Stimulated activated naive B cell treated with anti-CD40 and anti-IgM and Interleukin-4, amounts not matched to agents 10 μg/mL and 1 μg/mL and 100 μg/mL, for 72 hours (primary cell): ENCODE results near the gene KAT8.
A peak's percentile ranks its signal among the peaks of the same experiment; 100 is the strongest.

Experiments
- ATAC-seq, 2 donors: fragments of 150-1000 bp; cut with Tn5 transposase; replicated peaks; 2 replicates each; pipeline ENCODE4 v1.10.0; 2021; ENCODE audit warnings: moderate library complexity in 1 of 2
- DNase-seq: peaks from one replicate; pipeline ENCODE4 v3.0.0; 2021
- H3K27ac Mint-ChIP-seq: one replicate; pipeline ENCODE4 v1.8.0; 2022; ENCODE audit warnings: mild to moderate bottlenecking, mixed read lengths
- H3K27me3 Mint-ChIP-seq, 2 donors: one replicate each; pipeline ENCODE4 v1.8.0; 2022; ENCODE audit warnings: mixed read lengths in 2 of 2
- H3K36me3 Mint-ChIP-seq, 2 donors: one replicate each; pipeline ENCODE4 v1.8.0; 2022; ENCODE audit warnings: mixed read lengths in 2 of 2, mild to moderate bottlenecking in 1 of 2
- H3K4me1 Mint-ChIP-seq, 2 donors: one replicate each; pipeline ENCODE4 v1.8.0; 2022; ENCODE audit warnings: mixed read lengths in 2 of 2, mild to moderate bottlenecking in 1 of 2
- H3K4me3 Mint-ChIP-seq, 2 donors: one replicate each; pipeline ENCODE4 v1.8.0; 2022; ENCODE audit warnings: mild to moderate bottlenecking in 2 of 2, mixed read lengths in 2 of 2, moderate library complexity in 1 of 2
- H3K9me3 Mint-ChIP-seq, 2 donors: one replicate each; pipeline ENCODE4 v1.8.0; 2022; ENCODE audit warnings: mixed read lengths in 2 of 2, mild to moderate bottlenecking in 1 of 2

The KAT8 gene

DNA sequence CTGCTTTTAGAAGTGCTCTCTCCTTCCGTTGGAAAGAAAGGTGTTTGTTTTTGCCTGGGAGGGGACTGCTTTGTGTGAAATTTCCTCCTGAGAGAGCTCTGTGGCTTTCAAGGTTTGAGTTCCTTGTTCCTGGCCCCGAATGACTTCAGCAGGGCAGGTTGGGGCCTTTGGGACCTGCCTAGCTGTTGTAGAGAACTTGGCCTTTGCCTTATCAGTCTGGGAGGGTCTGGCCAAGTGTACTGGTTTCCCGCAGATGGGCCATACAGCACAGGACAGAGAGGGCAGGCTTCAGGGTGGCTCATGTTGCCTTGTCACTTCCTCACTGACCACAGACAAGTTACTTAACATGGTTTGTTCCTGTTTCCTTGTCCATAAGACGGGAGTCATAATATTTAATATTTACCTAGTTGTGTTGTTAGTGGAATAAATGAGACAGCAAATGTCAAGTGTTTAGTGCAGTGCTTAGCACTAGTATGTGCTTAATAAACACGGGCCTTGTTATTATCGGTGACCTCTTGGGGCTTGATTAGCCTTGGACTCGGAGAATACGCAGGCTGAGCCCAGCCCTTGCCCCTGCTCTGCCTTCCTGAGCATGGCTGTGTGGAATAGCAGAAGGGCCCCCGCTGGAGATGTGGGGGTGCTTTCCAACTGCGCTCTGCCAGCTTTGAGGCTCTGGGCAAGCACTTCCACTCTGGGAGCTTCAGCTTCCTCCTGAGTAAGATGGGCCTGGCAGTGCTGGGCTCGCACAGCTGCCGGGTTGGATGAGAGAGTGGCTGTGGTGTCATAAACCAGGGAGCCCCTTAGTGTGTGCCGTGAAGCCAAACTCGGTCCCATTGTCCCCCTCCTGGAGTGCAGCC, 11.5 kb downstream of the KAT8 start:
- H3K9me3 Mint-ChIP-seq = no peaks in the 10 kb centered on the region
- no peak overlapping the region for H3K4me3 Mint-ChIP-seq
- no peaks in the 10 kb centered on the region for H3K27me3 Mint-ChIP-seq
- peaks cover 1 to 6% of the 10 kb centered on the region in 2 donors for H3K4me1 Mint-ChIP-seq
- peaks cover 45 to 57% of the 10 kb centered on the region in 2 donors for H3K36me3 Mint-ChIP-seq
- no peak for DNase-seq
- peak; percentile 69 to 79 for ATAC-seq
- peak overlapping the region; percentile 31 for H3K27ac Mint-ChIP-seq

DNA sequence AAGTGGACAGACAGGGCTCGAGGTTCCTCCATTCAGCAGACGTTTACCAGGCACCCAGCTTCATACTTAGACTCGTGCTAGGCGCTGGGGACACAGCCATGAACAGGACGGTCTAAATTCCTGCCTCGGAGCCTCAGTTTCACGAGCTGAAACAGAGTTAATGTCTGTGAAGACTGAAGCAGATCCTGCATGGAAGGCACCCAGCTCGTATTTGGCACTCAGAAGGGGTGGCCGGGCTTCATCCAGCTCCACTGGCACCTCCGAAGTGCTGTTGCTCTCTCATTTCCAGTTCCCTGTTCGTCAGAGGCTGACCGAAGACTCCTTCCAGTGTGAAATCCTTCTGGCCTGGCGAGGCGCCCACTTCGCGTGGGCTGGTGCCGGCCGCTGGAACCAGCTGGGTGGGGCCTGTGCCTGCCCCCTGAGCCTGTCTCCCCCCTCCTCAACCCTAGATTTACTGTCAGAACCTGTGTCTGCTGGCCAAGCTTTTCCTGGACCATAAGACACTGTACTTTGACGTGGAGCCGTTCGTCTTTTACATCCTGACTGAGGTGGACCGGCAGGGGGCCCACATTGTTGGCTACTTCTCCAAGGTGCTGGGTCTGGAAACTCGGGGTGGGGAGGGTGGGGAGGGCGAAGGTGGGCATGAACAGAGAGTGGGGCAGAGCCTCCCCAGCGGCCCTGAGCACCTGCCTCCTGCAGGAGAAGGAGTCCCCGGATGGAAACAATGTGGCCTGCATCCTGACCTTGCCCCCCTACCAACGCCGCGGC, 12.3 kb downstream of the KAT8 start:
- H3K27me3 Mint-ChIP-seq = no peaks in the 10 kb centered on the region
- H3K36me3 Mint-ChIP-seq = peaks cover 45 to 53% of the 10 kb centered on the region in 2 donors
- DNase-seq = no peak
- no peaks in the 10 kb centered on the region for H3K9me3 Mint-ChIP-seq
- H3K4me3 Mint-ChIP-seq = no peak overlapping the region
- ATAC-seq = no peak
- peaks cover 1 to 6% of the 10 kb centered on the region in 2 donors for H3K4me1 Mint-ChIP-seq
- no peak overlapping the region for H3K27ac Mint-ChIP-seq

- Mint-ChIP-seq H3K36me3 (peaks cover 45 to 53% of the 10 kb centered on the region in 2 donors), H3K4me1 (peaks cover 1 to 6% of the 10 kb centered on the region in 2 donors), H3K4me3 (no peak overlapping the region), H3K27ac (no peak overlapping the region), H3K9me3 (no peaks in the 10 kb centered on the region), H3K27me3 (no peaks in the 10 kb centered on the region)
- no peak for ATAC-seq
- DNase-seq = no peak
Measured at GRCh38 chr16:31130336-31130891, 12.9 kb downstream of the KAT8 start.

- DNase-seq (no peak), ATAC-seq (no peak)
- no peak overlapping the region for H3K4me3 Mint-ChIP-seq
- H3K9me3 Mint-ChIP-seq = no peaks in the 10 kb centered on the region
- no peak overlapping the region for H3K27ac Mint-ChIP-seq
- H3K4me1 Mint-ChIP-seq = peaks cover 1 to 6% of the 10 kb centered on the region in 2 donors
- no peaks in the 10 kb centered on the region for H3K27me3 Mint-ChIP-seq
- peaks cover 40 to 50% of the 10 kb centered on the region in 2 donors for H3K36me3 Mint-ChIP-seq
Measured at GRCh38 chr16:31130899-31131298, 13.4 kb downstream of the KAT8 start.

GRCh38 chr16:31131416-31131815, 14.0 kb downstream of the KAT8 start:
- Mint-ChIP-seq H3K9me3 (no peaks in the 10 kb centered on the region), H3K27ac (no peak overlapping the region)

DNA sequence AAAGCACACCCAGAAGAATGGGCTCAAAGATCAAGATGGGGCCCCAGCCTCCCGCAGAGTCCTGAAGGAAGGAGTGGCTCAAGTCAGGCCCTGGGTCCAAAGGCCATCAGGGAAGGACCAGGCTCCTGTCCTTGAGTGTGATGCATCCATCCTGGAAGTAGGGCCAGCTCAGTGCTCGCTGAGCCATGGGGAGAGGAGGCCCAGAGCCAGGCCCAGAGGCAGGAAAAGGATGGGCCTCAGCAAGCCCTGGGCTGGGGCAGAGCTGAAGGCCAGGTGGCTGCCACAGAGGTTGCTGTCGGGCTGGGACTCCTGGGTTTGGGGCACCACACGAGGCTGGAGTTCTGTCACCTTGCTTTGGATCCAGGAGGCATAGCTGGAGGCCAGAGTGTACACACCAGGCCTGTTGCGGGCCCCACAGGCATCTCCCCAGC, 14.4 kb downstream of the KAT8 start:
- no peak overlapping the region for H3K4me3 Mint-ChIP-seq
- no peak for ATAC-seq
- H3K4me1 Mint-ChIP-seq = peaks cover 1 to 6% of the 10 kb centered on the region in 2 donors
- H3K36me3 Mint-ChIP-seq = peaks cover 33 to 43% of the 10 kb centered on the region in 2 donors
- peak overlapping the region; percentile 42 for H3K27ac Mint-ChIP-seq
- no peaks in the 10 kb centered on the region for H3K27me3 Mint-ChIP-seq
- H3K9me3 Mint-ChIP-seq = no peaks in the 10 kb centered on the region
- DNase-seq = no peak

More at GRCh38 chr16:31131416-31131815, 14.0 kb downstream of the KAT8 start:
- Mint-ChIP-seq H3K27me3 (no peaks in the 10 kb centered on the region), H3K4me3 (no peak overlapping the region), H3K4me1 (peaks cover 1 to 6% of the 10 kb centered on the region in 2 donors), H3K36me3 (peaks cover 35 to 45% of the 10 kb centered on the region in 2 donors)
- ATAC-seq (no peak), DNase-seq (no peak)

GRCh38 chr16:31132303-31132979, 15.0 kb downstream of the KAT8 start:
- H3K9me3 Mint-ChIP-seq = no peaks in the 10 kb centered on the region
- ATAC-seq (no peak), DNase-seq (no peak)
- H3K4me1 Mint-ChIP-seq = peaks cover 1 to 6% of the 10 kb centered on the region in 2 donors
- H3K4me3 Mint-ChIP-seq = no peak overlapping the region
- H3K27ac Mint-ChIP-seq = no peak overlapping the region
- peaks cover 28 to 37% of the 10 kb centered on the region in 2 donors for H3K36me3 Mint-ChIP-seq
- no peaks in the 10 kb centered on the region for H3K27me3 Mint-ChIP-seq

- no peak for ATAC-seq
- Mint-ChIP-seq H3K36me3 (peaks cover 22 to 31% of the 10 kb centered on the region in 2 donors), H3K27me3 (no peaks in the 10 kb centered on the region), H3K9me3 (no peaks in the 10 kb centered on the region), H3K27ac (peak overlapping the region; percentile 10), H3K4me3 (no peak overlapping the region), H3K4me1 (peaks cover 1 to 6% of the 10 kb centered on the region in 2 donors)
- no peak for DNase-seq
Measured at GRCh38 chr16:31133046-31133501, 15.6 kb downstream of the KAT8 start.

GRCh38 chr16:31134091-31134571, 16.7 kb downstream of the KAT8 start:
- ATAC-seq (no peak), DNase-seq (no peak)
- Mint-ChIP-seq H3K36me3 (peaks cover 22 to 31% of the 10 kb centered on the region in 2 donors), H3K4me1 (peaks cover 0 to 1% of the 10 kb centered on the region in 2 donors), H3K27me3 (no peaks in the 10 kb centered on the region), H3K27ac (no peak overlapping the region), H3K9me3 (no peaks in the 10 kb centered on the region), H3K4me3 (no peak overlapping the region)

DNA sequence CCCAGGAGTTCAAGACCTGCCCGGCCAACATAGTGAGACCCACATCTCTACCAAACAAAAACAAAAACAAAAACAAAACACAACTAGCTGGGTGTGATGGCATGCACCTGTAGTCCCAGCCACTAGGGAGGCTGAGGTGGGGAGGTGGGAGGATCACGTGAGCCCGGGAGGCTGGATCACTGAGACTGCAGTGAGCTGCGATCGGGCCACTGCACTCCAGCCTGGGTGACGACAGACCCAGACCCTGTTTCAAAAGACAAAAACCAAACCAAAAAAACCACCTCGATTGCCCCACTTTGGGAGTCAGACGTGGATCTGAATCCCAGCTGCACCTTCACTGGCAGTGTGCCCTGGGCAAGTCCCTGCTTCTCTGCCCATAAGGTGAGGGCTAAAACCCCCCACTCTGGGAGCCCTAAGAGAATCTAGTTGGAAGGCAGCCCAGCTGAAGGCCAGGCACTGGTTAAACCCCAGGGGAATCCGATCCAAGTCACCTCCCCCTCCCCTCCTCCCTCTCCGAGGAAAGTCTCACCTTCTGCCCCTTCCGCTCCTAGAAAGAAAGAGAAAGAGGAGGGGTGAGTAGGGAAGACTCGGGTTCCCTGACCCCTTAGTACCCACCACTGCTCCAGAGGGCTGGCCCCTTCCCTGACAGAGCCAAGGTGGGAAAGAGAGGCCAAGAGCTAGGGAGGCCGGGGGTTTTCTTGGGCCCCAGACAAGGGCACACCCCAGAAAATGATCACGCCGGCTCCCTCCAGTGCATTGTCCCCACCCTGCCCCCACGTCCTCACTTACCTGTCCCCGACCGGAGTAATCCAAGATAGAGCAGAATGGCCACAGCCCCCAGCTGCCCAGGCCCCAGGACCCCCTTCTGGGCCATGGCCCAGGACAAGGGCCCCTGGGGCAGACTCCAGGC, 17.4 kb downstream of the KAT8 start:
- H3K4me1 Mint-ChIP-seq = peaks cover 0 to under 1% of the 10 kb centered on the region in 2 donors
- no peaks in the 10 kb centered on the region for H3K27me3 Mint-ChIP-seq
- DNase-seq (no peak), ATAC-seq (no peak)
- no peak overlapping the region for H3K4me3 Mint-ChIP-seq
- no peak overlapping the region for H3K27ac Mint-ChIP-seq
- H3K36me3 Mint-ChIP-seq = peaks cover 20 to 31% of the 10 kb centered on the region in 2 donors
- H3K9me3 Mint-ChIP-seq = no peaks in the 10 kb centered on the region

DNA sequence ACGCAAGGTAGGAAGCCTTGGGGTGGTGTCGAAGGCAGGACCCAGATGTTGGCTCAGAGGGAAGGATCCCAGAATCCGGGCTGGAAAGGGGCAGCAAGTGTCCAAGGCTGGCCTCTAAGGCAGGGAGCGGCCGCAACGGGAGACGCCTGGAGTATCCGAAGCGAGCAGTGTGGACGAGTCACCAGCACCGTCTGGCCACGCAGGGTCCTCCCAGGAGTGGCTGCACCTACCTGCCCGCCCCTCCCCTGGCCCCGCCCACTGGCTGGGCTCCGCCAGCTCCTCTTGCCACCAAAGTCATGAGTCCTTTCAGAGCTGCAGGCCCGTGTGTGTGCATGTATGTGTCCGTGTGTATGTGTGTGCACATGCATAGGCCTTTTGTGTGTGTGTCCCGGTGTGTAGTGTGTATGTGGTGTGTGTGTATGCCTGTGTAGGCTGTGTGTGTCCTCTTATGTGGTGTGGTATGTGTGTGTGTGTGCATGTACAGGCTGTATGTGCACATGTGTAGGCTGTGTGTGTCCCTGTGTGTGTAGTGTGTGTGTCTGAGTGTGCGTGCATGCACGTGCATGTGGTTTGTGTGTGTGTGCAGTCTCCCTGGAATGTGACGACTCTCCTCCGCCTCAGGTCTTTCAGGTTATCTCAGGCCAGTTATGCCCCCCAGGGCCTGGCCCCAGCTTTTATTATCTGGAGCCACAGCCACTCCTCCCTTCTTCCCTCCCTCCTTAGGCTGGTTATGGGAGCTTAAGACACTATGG, 18.2 kb downstream of the KAT8 start, which contains the start of gene PRSS8:
TSS of gene PRSS8 (minus strand) at position 193 of the 752 bp plus-strand sequence. CDS start 229 bp downstream, outside the sequence.
- DNase-seq (no peak), ATAC-seq (peak in 1 of 2 donors; percentile 15)
- H3K27ac Mint-ChIP-seq = no peak within 1 kb of the TSS
- H3K36me3 Mint-ChIP-seq = peaks cover 14 to 27% of the 10 kb centered on the region in 2 donors
- peaks cover 0 to 2% of the 10 kb centered on the region in 2 donors for H3K4me1 Mint-ChIP-seq
- H3K27me3 Mint-ChIP-seq = no peaks in the 10 kb centered on the region
- no peak within 1 kb of the TSS for H3K4me3 Mint-ChIP-seq
- no peaks in the 10 kb centered on the region for H3K9me3 Mint-ChIP-seq

- Mint-ChIP-seq H3K4me1 (peaks cover 0 to 2% of the 10 kb centered on the region in 2 donors), H3K9me3 (no peaks in the 10 kb centered on the region), H3K4me3 (no peak overlapping the region), H3K36me3 (peaks cover 10 to 23% of the 10 kb centered on the region in 2 donors), H3K27ac (no peak overlapping the region), H3K27me3 (no peaks in the 10 kb centered on the region)
- no peak for DNase-seq
- ATAC-seq = no peak
Measured at GRCh38 chr16:31136287-31136662, 18.8 kb downstream of the KAT8 start.
